HG02798 (cell line): ENCODE data around the gene CST9.

ENCODE experiments used
- ATAC-seq: cut with Tn5 transposase; IDR thresholded peaks from one replicate; pipeline ENCODE4 v1.9.1; 2021; ENCODE audit warnings: mild to moderate bottlenecking; ENCODE audit not compliant: unreplicated experiment, poor library complexity

CST9 gene

GRCh38 chr20:23565503-23566045 lies 40.1 kb downstream of the CST9 start:
- ATAC-seq: no peak

GRCh38 chr20:23564927-23565326 lies 40.8 kb downstream of the CST9 start:
- no peak for ATAC-seq

- ATAC-seq: no peak
These were observed 42.9 kb downstream of the CST9 start for GRCh38 chr20:23562721-23563342.

GRCh38 chr20:23554401-23554800 lies 51.3 kb downstream of the CST9 start:
- no peak for ATAC-seq
